SU-DHL-6 (cell line): ENCODE measurements around the gene FDXR.

Experiments used
- H2AFZ ChIP-seq: fragments of 200-600 bp; sonication (generic); 2 replicates; pipeline ENCODE4 v1.6.1; 2014; ENCODE audit warnings: low read depth, mild to moderate bottlenecking, moderate library complexity, mixed read lengths, antibody characterized with exemption, low read length; ENCODE audit not compliant: severe bottlenecking
- H3F3A ChIP-seq: fragments of 200-600 bp; shearing (Covaris generic); 2 replicates; pipeline ENCODE4 v1.6.0; 2016; ENCODE audit warnings: antibody characterized with exemption, mild to moderate bottlenecking; ENCODE audit not compliant: insufficient read depth
- H3K27ac ChIP-seq: fragments of 200-600 bp; sonication (generic); 2 replicates; pipeline ENCODE4 v1.5.1; 2016; ENCODE audit warnings: low read depth, mild to moderate bottlenecking, low read length, moderate library complexity, mixed read lengths
- H3K27me3 ChIP-seq: fragments of 200-600 bp; sonication (generic), shearing (Covaris generic); 2 replicates; pipeline ENCODE4 v1.6.0; 2014; ENCODE audit warnings: mild to moderate bottlenecking, low read length
- H3K36me3 ChIP-seq: fragments of 200-600 bp; sonication (generic); 2 replicates; pipeline ENCODE4 v1.6.1; 2014; ENCODE audit warnings: mild to moderate bottlenecking, low read length, mixed read lengths
- H3K4me2 ChIP-seq: fragments of 300-600, 200-600 bp; shearing (Covaris generic), sonication (generic); 2 replicates; pipeline ENCODE4 v1.6.0; 2014; ENCODE audit warnings: low read length, low read depth, mild to moderate bottlenecking; ENCODE audit not compliant: poor library complexity, severe bottlenecking
- H3K4me3 ChIP-seq: fragments of 200-600 bp; sonication (generic); 2 replicates; pipeline ENCODE4 v1.5.1; 2014; ENCODE audit warnings: antibody characterized with exemption, low read length, mild to moderate bottlenecking, mixed read lengths; ENCODE audit not compliant: insufficient read depth, poor library complexity, severe bottlenecking
- H3K79me2 ChIP-seq: fragments of 200-600 bp; sonication (generic); 2 replicates; pipeline ENCODE4 v1.6.1; 2014; ENCODE audit warnings: mild to moderate bottlenecking, low read length, moderate library complexity; ENCODE audit not compliant: insufficient read depth
- H3K9ac ChIP-seq: fragments of 200-600 bp; sonication (generic); 2 replicates; pipeline ENCODE4 v1.7.0; 2014; ENCODE audit warnings: mild to moderate bottlenecking, low read length
- H3K9me2 ChIP-seq: fragments of 200-600 bp; sonication (generic); replicated peaks from 2 replicates; pipeline ENCODE4 v1.6.1; 2014; ENCODE audit warnings: low read length; ENCODE audit not compliant: insufficient read depth
- H3K9me3 ChIP-seq: fragments of 200-600 bp; sonication (generic); 2 replicates; pipeline ENCODE4 v1.6.1; 2014; ENCODE audit warnings: low read length, mixed read lengths; ENCODE audit not compliant: insufficient read depth
- H4K20me1 ChIP-seq: fragments of 200-600 bp; sonication (generic); 2 replicates; pipeline ENCODE4 v1.6.1; 2014; ENCODE audit warnings: low read depth, mild to moderate bottlenecking, antibody characterized with exemption, low read length, moderate library complexity, mixed read lengths
- EZH2phosphoT487 ChIP-seq: fragments of 200-600 bp; sonication (generic), shearing (Covaris generic); conservative IDR thresholded peaks from 2 replicates; pipeline ENCODE4 v1.6.1; 2018; ENCODE audit warnings: mild to moderate bottlenecking, antibody characterized with exemption, low read length, moderate library complexity, mixed read lengths
- TF ChIP-seq, protein P1 (sequence below): fragments of 200-600 bp; sonication (generic); IDR thresholded peaks from one replicate; pipeline ENCODE4 v1.5.1; 2017; ENCODE audit warnings: antibody characterized with exemption, mild to moderate bottlenecking, low read length, moderate library complexity; ENCODE audit not compliant: insufficient read depth, poor library complexity, severe bottlenecking

The FDXR gene

DNA sequence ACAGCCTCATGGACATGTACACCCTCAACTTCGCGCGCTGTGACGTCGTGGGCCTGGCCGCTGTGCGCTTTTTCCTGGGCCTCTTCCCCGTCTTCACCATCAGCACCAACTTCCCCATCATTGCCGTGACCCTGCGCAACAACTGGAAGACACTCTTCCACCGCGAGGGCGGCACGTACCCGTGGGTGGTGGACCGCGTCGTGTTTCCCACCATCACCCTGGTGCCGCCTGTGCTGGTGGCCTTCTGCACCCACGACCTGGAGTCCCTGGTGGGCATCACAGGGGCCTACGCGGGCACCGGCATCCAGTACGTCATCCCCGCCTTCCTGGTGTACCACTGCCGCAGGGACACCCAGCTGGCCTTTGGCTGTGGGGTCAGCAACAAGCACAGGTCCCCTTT is 36.6 kb downstream of the FDXR start:
- no peaks in the 10 kb centered on the region for H4K20me1 ChIP-seq
- TF ChIP-seq, protein P1, sequence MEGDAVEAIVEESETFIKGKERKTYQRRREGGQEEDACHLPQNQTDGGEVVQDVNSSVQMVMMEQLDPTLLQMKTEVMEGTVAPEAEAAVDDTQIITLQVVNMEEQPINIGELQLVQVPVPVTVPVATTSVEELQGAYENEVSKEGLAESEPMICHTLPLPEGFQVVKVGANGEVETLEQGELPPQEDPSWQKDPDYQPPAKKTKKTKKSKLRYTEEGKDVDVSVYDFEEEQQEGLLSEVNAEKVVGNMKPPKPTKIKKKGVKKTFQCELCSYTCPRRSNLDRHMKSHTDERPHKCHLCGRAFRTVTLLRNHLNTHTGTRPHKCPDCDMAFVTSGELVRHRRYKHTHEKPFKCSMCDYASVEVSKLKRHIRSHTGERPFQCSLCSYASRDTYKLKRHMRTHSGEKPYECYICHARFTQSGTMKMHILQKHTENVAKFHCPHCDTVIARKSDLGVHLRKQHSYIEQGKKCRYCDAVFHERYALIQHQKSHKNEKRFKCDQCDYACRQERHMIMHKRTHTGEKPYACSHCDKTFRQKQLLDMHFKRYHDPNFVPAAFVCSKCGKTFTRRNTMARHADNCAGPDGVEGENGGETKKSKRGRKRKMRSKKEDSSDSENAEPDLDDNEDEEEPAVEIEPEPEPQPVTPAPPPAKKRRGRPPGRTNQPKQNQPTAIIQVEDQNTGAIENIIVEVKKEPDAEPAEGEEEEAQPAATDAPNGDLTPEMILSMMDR, result no peak
- no peak for TF ChIP-seq EZH2phosphoT487
- H3K27me3 ChIP-seq, result no peaks in the 10 kb centered on the region
- H3K27ac ChIP-seq, result no peak overlapping the region
- H3K36me3 ChIP-seq, result no peaks in the 10 kb centered on the region
- H3K9me3 ChIP-seq, result no peaks in the 10 kb centered on the region
- no peak overlapping the region for H3K4me3 ChIP-seq
- no peaks in the 10 kb centered on the region for H3K9me2 ChIP-seq
- H3K9ac ChIP-seq, result no peak overlapping the region
- H3F3A ChIP-seq, result no peaks in the 10 kb centered on the region
- no peak overlapping the region for H2AFZ ChIP-seq
- no peak overlapping the region for H3K4me2 ChIP-seq
- H3K79me2 ChIP-seq, result no peaks in the 10 kb centered on the region

DNA sequence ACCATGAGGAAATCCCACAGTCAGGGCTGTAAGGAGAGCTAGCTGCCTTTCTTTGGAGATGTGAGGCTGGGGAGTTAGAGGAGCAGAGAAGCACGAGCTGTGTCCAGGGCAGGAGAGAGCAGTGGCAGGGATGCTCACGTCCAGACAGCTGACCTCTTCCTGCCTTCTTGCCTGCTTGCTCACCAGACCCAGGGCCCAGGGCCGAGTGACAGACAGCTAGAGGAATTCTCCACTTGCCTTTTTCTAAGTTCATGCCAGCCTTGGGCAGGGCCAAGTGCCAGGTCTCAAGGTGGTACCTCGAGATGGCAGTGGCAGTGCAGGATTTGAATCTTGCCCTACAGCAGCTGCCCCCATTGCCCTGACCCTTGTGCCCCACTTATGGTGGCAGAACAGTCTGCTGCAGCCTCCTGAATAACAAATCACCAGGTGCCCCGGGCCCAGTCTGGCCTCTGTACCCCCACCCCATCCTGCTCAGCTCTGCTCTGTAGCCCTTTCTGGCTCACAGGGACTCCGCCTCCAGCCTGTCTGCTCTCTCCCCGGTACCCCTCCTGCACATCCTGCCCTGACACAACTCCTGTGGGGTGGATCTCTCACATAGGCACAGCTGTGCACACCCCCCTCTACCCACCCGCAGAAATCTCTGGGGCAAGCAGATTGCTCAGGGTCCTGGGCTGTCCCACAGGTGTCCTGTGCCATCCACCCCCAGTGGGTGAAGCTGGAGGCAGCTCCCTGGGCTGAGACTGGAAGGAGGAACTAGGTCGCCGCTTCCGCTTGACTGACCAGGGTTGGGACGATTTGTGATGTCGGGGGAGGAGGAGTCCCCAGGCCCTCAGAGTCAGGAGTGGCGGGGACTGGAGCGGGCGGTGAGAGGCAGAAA is 39.1 kb downstream of the FDXR start:
- Histone ChIP-seq H3K79me2 (no peaks in the 10 kb centered on the region), H3K4me2 (no peak overlapping the region), H3K9ac (no peak overlapping the region), H3F3A (no peaks in the 10 kb centered on the region), H3K27ac (no peak overlapping the region), H2AFZ (no peak overlapping the region), H3K4me3 (no peak overlapping the region), H3K9me2 (no peaks in the 10 kb centered on the region), H3K36me3 (no peaks in the 10 kb centered on the region), H3K9me3 (no peaks in the 10 kb centered on the region), H4K20me1 (no peaks in the 10 kb centered on the region), H3K27me3 (no peaks in the 10 kb centered on the region)
- no peak for TF ChIP-seq EZH2phosphoT487
- TF ChIP-seq, protein P1, result no peak

DNA sequence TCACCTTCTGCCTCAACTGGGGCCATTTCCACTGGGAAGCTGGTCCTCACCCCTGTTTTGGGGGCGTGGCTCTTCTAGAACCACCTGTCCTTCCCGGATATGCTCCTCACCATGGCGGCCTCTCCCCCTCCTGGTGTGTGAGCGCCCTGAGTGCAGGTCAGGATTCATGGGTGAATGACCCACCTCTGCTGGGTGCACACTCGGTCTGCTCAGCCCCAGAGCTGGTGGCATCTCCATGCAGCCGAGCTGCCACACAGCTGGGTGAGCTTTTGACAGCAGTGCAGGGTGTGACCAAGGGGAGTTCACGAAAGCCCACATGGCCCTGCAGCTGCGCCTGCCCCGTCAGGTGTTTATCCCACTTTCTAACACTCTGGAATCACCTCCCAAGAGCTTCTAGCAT is 40.4 kb downstream of the FDXR start:
- no peaks in the 10 kb centered on the region for H4K20me1 ChIP-seq
- H3F3A ChIP-seq, result no peaks in the 10 kb centered on the region
- no peaks in the 10 kb centered on the region for H3K9me2 ChIP-seq
- H3K4me2 ChIP-seq, result no peak overlapping the region
- no peaks in the 10 kb centered on the region for H3K27me3 ChIP-seq
- H3K9ac ChIP-seq, result no peak overlapping the region
- TF ChIP-seq, protein P1, result no peak
- TF ChIP-seq EZH2phosphoT487, result no peak
- no peaks in the 10 kb centered on the region for H3K79me2 ChIP-seq
- H3K36me3 ChIP-seq, result no peaks in the 10 kb centered on the region
- no peak overlapping the region for H2AFZ ChIP-seq
- no peak overlapping the region for H3K27ac ChIP-seq
- no peaks in the 10 kb centered on the region for H3K9me3 ChIP-seq
- no peak overlapping the region for H3K4me3 ChIP-seq
